HPDE6-E6E7 (cell line): ENCODE data around the gene TTC8.
"Not testable (repeated sequence)": the region's sequence is repeated elsewhere in the genome, so short reads cannot be mapped to it uniquely, and the experiment has no call there.

ENCODE experiments used
- DNase-seq: peaks from one replicate; pipeline ENCODE4 v3.0.0; 2011; ENCODE audit warnings: missing footprints; ENCODE audit errors: extremely low spot score

TTC8 gene

DNA sequence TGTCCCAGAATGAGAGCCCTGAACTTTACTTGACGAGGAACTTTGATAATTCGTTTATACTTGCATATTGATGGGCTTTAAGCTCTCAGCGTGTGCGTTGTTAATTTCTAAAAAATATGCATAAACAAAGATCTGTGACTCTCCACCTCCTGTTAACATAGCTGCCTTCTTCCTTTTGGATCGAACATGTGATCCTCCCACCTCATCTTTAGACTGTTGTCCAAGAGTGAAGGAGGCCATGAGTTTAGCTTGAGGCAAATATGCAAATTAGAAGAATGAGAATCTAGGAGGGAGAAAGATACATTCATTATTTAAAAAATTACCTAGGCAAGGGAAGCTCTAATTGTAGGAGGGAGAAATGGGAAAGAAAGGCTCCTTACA lies 617 bp downstream of the TTC8 start:
- DNase-seq: no peak

DNA sequence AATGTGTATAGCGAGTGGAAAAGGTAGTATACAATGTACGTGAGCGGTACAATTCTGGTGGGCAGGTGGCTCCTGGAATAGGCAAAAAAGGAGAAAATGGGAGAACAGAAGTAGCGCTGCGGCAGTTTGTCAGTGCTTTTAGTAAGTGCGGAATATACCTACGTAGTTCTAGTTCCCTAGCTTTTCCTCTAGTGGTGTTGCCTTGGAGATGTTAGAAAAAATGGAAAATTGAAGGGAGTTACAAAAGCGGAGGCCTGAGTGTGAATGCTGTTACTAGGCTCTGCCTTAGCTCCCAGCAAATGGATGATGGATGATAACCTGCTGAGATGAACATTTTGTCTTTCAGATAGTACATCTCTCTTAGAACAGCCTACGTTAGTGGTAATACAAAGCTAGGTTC lies 1.1 kb downstream of the TTC8 start:
- DNase-seq: no peak

DNA sequence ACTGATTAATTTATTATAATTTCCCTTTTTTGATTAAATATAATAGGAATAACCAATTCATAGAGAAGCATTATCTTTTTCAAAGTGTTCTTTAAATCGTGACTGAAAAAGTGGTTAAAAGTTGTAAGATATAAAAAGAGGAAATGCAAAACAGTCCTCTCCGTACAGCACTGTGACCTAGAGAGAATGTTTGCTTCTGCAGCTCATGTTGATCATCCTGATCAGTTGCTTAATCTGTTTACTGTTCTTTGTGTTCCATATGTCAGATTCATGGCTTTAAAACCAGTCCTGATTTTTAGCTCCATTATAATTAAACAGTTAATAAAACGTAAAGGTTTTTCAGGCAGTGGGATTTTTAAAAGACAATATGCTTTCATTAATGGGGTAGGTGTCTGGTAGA lies 4.7 kb downstream of the TTC8 start:
- DNase-seq: no peak

DNA sequence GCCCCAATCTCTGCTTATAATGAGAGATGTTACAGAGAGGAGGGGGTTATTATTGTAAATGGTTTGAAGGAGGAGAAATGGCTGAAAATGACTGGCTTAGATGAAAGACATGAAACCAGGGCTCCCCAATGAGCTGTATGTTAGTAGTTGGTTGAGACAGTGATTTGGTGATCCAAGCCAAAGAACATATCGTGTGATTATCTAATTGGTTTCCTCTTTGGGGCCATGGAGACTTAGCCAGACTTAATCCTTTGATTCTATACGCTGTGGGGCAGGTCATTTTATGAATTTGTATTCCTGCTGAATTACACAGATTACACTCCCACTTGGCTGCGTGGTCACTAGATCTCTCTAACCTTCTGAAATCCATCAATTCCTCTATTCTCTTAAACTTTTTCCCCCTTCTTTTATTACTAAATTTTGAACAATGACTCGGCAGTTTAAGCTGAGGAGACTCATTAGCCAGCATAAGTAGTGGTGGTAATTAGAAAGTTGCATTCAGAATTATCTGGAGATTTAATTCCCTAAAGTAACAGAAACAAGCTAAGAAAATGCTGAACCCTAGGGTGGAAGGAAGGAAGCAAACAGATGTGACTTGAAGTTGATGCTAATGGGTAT lies 5.3 kb downstream of the TTC8 start:
- DNase-seq: no peak

DNA sequence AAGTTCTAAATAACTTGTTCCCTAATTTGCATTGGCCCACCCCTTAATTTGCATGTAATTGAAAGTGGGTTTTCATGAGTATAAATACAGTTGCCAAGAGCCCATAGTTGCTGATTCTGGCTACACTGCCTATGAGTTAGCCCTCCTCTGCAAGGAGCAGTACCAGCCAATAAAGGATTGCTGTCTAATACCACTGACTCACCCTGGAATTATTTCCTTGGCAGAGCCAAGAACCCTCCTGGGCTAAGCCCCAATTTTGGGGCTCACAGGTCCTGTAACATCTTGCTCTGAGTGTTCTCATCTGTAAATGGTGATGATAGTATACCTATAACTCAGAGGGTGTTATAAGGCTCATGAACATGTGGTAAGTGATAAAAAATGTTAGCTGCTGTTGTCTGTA lies 6.8 kb downstream of the TTC8 start:
- DNase-seq: no peak

DNA sequence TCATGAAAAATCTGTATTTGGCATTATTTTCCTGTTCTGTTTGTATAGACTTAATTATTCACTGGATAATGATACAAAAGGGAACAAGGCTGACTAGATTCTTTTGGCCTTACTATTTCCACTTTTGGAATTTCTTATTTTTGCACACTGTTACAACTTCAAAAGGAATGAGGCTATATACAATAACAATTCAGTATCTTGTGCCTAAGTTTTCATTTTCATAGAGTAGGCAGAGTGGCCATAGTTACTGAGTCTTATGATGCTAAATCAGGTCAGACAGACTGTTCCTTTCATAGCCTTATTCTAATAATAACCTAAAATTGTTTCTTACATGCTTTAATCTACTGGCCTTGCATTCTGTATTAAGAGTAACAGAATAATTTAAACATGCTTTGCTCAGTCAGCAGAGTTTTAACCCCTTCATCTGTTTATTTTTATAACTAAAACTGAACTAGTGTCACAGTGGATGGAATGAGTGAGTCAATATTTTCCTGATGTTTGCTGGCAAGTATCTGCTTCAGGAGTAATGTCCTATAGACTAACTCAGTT lies 10.5 kb downstream of the TTC8 start:
- DNase-seq: no peak

DNA sequence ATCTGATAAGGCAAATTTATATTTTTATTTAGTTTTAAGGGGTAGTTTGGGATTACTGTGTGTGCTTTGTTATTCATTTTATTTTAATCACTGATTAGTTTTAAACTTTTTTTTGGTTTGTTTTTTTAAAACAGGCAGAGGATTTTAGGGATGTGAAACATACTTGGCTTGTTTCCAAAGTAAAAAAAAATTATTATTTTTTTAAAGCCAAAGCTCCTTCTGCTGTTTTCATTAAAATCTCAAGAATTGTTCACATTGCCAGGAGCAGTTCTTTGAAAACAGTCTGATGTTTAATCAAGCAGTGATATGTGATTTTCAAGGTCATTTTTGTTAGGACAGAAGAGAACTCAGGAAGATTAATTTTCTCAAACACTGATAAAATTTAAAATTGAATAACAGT lies 11.2 kb downstream of the TTC8 start:
- DNase-seq: no peak

DNA sequence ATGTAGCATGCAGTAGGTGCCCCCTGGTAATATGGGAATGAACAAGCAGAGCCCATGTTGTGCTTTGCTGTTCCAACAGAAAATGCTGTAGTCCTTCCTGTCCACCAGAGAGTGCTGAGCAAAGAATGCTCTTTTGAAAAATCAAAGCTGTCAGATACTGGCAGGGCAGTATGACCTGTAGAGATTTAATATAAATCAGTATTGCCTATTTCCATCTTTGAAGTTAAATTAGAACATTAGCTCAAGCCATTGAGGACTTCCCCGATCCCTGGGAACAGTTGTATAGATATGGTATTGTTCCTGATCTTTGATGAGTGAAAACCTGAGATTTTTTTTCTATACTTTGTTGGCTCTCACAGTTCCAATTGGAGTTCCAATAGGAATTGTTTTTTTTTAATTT lies 13.0 kb downstream of the TTC8 start:
- no peak for DNase-seq

DNA sequence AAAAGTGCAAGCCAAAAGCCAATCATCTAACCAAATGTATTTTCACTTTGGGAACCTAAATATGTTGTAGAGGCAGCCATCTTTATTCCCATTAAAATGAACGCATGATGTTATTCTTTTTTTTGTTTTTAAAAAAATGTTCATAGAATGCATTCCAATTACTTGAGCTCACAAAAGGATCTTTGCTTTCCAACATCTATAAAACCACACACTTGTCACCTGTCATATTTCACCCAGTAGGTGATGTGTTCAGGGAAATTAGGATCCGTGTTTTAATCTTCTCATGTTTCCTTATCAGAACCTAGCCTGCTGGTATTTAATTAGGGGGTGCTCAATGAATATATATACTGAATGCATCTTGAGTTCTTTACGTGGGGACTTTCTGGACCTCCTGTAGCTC lies 13.6 kb downstream of the TTC8 start:
- no peak for DNase-seq

DNA sequence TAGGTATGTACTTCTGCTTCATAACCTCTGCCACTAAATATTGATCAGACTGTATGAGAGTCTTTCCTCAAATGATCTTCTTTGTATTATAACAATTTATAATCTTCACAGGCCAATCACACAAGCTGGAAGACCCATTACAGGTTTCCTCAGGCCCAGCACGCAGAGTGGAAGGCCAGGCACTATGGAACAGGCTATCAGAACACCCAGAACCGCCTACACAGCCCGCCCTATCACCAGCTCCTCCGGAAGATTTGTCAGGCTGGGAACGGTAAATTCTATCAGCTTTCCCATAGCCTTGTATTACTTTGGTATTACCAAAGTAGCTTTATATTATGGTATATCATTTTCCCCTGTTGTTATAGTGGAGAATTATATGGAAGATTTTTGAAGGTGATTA lies 16.5 kb downstream of the TTC8 start:
- DNase-seq: no peak

DNA sequence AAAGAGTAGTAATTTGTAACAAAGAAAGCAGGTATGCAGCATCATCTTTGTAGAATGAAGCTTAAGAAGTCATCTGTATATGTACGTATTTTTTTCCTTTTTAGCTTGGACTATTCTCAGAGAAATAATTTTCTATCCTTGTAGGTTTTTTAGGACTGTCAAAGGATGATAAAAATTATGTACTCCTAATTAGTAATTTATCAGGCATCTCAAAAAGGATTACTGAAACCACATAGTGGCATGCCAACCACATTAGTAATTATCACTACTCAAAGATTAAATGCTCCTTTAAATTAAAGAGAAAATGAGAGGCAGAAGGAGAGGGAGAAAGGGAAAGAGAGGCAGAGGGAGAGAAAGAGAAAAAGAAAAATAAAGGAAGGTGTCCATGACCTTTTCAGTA lies 17.3 kb downstream of the TTC8 start:
- no peak for DNase-seq

DNA sequence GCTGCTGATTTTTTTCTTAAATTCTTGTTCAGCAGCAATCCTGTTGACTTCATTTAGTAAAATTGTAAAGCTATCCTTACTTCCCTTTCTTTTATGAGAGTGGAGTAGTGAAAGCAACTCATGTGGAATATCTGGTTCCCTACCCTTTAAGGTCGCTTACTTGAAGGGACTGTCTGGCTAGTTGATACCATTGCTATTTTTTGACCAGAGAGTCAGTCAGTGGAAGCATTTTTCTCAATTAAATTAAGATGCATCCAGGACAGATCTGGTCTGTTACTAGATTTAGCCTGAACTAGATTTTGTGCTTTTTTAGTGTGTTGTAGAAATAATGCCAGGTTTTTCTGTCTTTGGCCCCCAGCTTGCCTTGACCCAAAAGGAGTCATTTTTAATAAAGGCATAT lies 18.0 kb downstream of the TTC8 start:
- no peak for DNase-seq

DNA sequence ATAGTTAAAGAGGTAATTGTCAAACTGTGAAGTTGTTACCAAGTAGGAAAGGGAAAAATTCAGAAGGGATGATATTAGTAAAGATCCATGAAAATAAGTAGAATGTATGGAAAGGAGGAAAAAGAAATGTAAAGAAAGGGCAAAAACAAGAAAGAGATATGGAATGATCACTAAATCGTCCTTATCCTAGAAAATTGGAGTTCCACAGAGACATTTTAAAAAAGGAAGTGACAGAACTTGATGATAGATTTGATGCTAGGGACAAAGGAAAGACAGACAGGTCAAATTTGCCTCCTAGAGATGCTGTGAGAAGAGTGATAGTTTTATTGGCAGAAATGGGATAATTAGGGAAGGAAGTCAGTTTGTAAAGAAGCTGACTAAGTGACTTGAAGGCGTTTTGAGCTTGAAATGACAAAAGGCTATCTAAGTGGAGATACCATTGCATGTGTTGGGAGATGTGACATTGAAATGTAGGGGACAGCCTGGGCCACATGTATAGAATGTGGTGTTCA lies 20.6 kb downstream of the TTC8 start:
- no peak for DNase-seq

DNA sequence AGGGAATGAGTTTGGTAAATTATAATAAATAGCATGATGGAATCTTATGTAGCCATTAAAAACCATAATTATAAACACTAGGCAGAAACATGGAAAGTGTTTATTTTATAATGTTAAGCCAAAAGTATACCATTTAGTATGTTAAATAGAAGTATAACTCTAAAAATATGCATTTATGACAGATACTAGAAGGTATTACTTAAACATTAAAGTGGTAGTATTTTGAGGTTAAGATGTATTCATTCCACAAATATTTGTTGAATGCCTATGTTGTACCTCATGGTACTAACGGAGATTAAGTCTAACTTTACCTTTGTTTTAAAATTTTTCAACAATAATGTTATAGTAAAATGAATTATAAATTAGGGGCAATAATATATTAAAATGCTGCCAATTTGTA lies 24.1 kb downstream of the TTC8 start:
- no peak for DNase-seq

DNA sequence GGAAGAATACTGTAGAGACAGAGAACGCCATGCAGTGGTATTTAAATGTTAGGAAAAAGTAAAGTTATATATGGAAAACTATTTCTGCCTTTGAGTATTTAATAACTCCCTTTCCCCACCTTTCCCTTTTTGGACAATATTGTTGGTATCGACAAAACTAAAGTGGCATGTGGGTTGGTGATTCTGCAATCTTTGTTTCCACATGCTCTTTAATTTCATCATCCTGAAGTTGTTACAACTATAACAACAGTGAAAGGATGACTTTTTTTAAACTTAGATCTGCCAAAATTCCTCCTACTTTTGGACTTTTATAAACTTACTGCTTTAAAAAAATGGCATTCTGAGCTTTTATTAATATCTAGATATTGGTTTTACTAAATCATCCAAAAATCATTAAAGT lies 25.3 kb downstream of the TTC8 start:
- no peak for DNase-seq

DNA sequence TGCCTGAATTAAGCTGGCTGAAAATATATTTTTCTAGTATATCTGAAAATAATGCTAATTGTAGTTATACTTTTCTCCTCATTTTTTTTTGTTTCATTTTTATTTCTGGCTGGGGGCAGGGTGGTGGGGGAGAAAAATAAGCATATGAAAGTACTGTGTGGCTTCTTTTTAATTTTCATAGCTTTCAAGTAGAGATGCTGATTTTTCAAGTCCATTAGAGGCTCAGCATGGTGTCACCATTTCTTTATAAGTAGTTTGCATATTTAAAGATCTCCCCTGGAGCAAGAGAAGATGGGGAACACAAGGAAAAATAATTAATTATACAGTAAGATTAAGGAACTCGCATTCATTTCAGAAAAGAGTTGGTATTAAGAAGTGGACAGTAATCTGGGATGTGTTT lies 27.1 kb downstream of the TTC8 start:
- DNase-seq: no peak

DNA sequence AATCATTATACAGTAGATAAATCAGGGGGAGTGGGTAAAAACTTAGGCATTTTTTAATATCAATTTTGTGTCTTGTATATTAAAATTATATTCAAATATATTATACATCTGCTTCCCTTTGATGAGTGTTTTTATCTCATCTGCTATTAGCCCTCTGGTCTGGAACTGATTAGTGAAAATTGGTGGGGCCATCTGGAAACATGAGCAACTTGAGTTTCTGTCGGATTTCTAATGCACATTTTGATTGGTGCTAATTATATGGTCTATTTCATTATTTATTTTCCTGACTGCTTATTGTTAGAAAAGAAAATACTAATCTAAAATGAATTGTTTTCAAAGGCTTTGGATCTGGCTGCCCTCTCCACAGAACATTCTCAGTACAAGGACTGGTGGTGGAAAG lies 28.2 kb downstream of the TTC8 start:
- DNase-seq: no peak

DNA sequence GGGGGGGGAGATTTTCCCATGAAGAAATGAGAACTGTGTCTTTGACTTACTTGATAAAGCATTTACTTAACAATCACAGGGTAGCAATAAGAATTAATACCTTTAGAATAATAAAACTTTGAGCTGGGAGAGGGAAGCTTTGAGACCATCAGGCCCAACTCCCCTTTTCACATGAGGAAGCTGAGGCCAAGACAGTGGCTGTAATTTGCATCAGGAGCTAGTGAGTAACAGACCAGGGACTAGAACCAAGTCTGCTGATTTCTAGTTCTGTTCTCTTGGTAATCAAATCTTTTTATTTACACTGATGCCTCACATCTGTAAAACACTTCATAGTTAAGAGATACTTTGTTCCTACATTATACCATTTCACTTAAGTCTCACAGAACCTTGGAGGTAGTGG lies 28.7 kb downstream of the TTC8 start:
- DNase-seq: no peak

DNA sequence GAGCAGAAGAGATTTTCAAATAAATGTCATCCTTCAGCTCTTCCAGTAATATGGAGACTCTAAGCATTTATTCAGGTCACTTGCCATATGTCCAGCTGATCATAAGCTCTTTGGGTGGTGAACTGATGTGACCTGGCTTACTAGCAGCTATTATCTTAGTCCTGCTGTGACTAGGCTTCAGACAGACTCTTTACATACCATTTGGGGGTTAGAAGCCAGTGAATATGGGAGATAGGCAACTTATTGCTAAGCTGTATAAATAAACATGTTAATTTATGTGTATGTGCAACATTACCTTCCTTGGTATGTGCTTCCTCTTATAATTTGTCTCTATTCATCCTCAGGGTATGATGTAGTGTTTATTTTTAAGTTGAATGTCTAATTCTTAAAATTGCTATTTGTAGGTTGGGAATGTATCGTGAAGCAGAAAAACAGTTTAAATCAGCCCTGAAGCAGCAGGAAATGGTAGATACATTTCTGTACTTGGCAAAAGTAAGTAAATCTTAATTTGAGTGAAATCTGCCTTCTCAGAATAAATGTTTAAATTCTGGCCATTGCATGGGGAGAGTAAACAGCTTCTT lies 32.4 kb downstream of the TTC8 start:
- no peak for DNase-seq

DNA sequence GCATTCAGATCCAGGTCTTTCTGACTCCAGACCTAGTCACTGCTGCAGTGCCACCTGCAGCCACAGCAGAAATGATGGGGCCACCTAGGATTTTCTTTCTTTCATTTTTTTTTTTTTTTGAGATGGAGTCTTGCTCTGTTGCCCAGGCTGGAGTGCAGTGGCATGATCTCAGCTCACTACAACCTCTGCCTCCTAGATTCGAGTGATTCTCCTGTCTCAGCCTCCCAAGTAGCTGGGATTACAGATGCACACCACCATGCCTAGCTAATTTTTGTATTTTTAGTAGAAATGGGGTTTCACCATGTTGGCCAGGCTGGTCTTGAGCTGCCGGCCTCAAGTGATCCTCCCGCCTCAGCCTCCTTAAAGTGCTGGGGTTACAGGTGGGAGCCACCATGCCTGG lies 33.4 kb downstream of the TTC8 start:
- not testable (repeated sequence) for DNase-seq

DNA sequence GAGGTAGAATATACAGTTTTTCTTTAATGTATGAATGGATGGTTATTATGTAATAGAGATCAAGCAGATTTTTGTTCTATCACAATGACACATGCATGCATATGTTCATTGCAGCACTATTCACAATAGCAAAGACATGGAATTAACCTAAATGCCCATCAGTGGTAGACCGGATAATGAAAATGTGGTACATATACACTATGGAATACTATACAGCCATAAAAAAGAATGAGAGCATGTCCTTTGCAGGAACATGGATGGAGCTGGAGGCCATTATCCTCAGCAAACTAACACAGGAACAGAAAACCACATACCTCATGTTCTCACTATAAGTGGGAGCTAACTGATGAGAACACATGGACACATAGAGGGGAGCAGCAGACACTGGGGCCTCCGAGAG lies 34.7 kb downstream of the TTC8 start:
- not testable (repeated sequence) for DNase-seq

DNA sequence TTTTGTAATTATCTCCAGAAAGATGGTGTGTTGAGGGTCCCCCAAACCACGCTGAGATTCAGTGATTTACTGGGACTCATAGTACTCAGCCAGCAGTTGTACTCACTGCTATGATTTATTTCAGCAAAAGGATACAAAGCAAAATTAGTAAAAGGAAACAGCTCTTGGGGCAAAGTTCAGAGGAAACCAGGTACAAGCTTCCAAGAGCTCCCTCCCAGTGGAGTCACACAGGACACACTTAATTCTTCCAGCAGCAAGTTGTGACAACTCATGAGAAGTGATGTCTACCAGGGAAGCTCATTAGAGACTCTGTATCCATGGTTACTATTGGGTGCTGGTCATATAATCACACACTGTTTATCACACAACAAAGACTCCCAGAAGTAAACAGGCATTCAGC lies 38.7 kb downstream of the TTC8 start:
- no peak for DNase-seq

DNA sequence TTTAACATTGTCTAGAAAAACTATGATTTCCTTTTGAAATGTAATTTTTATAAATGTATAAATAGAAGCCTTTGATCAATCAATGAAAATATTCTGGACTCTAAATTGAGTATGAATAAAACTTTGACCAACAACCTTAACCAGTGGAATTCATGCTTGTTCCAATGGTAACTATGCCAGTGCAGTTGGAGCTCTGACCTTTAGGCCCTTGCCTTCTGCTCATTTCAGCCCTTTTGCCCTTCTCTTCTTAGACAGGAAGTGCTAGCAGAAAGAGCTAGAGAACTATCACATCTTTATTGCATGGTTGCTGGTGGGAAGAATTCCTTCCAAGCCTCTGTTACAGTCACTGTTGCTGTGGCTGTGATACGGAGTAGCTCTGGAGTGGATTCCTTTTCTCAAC lies 39.7 kb downstream of the TTC8 start:
- DNase-seq: no peak

DNA sequence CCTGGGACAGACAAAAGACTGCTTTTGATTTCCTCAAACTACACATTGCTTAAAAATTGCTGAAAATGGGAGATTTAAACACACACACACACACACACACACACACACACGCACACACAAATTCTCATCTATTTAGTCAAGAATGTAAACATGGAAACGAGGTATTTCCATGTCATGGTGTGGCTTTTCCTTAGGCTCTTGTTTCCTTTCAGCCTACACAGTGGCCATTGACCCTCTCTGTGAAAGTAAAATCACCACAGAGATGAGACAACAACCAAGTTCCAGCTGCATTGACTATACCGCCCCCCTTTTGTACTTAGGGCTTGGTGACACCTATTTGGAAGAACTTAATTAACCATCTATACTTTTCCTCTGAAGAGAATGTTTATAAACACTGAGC lies 41.9 kb downstream of the TTC8 start:
- no peak for DNase-seq
